ENCODE results near the gene FHOD3.

The FHOD3 gene

GRCh38 chr18:36676629-36677028 is 379.1 kb downstream of the FHOD3 start:
- TF ChIP-seq, protein P1, sequence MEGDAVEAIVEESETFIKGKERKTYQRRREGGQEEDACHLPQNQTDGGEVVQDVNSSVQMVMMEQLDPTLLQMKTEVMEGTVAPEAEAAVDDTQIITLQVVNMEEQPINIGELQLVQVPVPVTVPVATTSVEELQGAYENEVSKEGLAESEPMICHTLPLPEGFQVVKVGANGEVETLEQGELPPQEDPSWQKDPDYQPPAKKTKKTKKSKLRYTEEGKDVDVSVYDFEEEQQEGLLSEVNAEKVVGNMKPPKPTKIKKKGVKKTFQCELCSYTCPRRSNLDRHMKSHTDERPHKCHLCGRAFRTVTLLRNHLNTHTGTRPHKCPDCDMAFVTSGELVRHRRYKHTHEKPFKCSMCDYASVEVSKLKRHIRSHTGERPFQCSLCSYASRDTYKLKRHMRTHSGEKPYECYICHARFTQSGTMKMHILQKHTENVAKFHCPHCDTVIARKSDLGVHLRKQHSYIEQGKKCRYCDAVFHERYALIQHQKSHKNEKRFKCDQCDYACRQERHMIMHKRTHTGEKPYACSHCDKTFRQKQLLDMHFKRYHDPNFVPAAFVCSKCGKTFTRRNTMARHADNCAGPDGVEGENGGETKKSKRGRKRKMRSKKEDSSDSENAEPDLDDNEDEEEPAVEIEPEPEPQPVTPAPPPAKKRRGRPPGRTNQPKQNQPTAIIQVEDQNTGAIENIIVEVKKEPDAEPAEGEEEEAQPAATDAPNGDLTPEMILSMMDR (IDR thresholded peaks at IDR 0.05; ENCODE audit: low read depth, low read length): no peak
- DNase-seq (ENCODE audit: extremely low read depth, low read depth): no peak

GRCh38 chr18:36680042-36680441 is 382.5 kb downstream of the FHOD3 start:
- no peak for DNase-seq (ENCODE audit: extremely low read depth, low read depth)
- TF ChIP-seq, protein P1 (IDR thresholded peaks at IDR 0.05; ENCODE audit: low read depth, low read length): no peak

DNA sequence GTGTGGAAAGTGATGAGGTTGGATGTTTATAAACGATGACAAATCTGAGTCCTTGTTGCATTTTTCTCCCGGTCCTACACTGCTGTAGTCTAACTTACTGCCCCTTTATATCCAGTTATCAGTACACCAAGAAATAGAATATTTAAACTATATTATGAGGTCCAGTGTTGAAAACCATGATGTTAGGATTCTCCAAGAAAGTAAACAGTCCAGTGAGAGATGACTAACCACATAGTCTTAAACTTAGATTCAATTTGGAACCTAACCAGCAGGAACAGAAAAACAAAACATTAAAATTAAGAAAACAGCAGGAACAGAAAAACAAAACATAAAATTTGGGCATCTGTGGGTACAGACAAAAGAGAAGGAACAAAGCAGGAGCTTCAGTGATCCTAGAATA is 388.1 kb downstream of the FHOD3 start:
- TF ChIP-seq, protein P1 (IDR thresholded peaks at IDR 0.05; ENCODE audit: low read depth, low read length): no peak
- no peak for DNase-seq (ENCODE audit: extremely low read depth, low read depth)

- DNase-seq (ENCODE audit: extremely low read depth, low read depth): no peak
- TF ChIP-seq, protein P1 (IDR thresholded peaks at IDR 0.05; ENCODE audit: low read depth, low read length): peak; percentile 99
These were observed 390.8 kb downstream of the FHOD3 start for GRCh38 chr18:36688020-36688965.

DNA sequence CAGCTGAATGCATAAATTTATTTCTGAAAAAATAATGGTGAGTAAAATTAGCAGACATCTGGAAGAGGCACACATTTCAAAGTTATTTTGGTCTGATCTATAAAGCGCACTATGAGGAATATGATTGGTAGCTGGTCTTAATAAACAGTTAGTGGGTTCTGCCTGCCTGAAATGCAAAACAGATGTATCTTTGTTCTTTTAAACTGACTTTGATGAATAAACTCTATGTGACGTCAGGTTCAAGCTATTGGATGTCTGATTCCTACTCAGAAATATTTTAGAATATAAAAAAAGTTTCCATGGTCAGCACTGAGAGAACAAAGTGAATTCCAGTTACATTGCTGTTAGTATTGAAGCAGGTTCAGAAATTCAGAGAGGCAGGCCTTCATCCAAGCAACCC is 394.9 kb downstream of the FHOD3 start:
- peak; percentile 71 for DNase-seq (ENCODE audit: extremely low read depth, low read depth)
- TF ChIP-seq, protein P1 (IDR thresholded peaks at IDR 0.05; ENCODE audit: low read depth, low read length): no peak

- TF ChIP-seq, protein P1 (IDR thresholded peaks at IDR 0.05; ENCODE audit: low read depth, low read length): no peak
- DNase-seq (ENCODE audit: extremely low read depth, low read depth): no peak
These were observed 395.4 kb downstream of the FHOD3 start for GRCh38 chr18:36692921-36693332.

GRCh38 chr18:36693931-36694620 is 396.6 kb downstream of the FHOD3 start:
- no peak for DNase-seq (ENCODE audit: extremely low read depth, low read depth)
- TF ChIP-seq, protein P1 (IDR thresholded peaks at IDR 0.05; ENCODE audit: low read depth, low read length): no peak

All from AG09319 (cell line).